ENCODE data around the gene SF3B3. TPM values are rescaled to one million over a fixed set of nuclear protein-coding genes. Genes with fewer than 3 reads are reported as not detected.

SF3B3 gene
- total RNA-seq, 4 donors from 2014 or later = 51.1 to 90.6 (median 66.2) TPM

GRCh38 chr16:70600730-70601129 is 77.1 kb downstream of the SF3B3 start:
- H3K4me3 ChIP-seq = no peak overlapping the region
- TF ChIP-seq POLR2A (IDR thresholded peaks at IDR 0.05; ENCODE audit: low read depth) = no peak
- no peak for TF ChIP-seq POLR2AphosphoS5 (IDR thresholded peaks at IDR 0.05)
- TF ChIP-seq EP300 (IDR thresholded peaks at IDR 0.05) = no peak
- TF ChIP-seq, protein P1, sequence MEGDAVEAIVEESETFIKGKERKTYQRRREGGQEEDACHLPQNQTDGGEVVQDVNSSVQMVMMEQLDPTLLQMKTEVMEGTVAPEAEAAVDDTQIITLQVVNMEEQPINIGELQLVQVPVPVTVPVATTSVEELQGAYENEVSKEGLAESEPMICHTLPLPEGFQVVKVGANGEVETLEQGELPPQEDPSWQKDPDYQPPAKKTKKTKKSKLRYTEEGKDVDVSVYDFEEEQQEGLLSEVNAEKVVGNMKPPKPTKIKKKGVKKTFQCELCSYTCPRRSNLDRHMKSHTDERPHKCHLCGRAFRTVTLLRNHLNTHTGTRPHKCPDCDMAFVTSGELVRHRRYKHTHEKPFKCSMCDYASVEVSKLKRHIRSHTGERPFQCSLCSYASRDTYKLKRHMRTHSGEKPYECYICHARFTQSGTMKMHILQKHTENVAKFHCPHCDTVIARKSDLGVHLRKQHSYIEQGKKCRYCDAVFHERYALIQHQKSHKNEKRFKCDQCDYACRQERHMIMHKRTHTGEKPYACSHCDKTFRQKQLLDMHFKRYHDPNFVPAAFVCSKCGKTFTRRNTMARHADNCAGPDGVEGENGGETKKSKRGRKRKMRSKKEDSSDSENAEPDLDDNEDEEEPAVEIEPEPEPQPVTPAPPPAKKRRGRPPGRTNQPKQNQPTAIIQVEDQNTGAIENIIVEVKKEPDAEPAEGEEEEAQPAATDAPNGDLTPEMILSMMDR (IDR thresholded peaks at IDR 0.05) = no peak
- no peaks in the 10 kb centered on the region for H3K9me3 ChIP-seq
- 88% methylated on average over 3 of the region's 3 CpGs for WGBS
- intact Hi-C loops (cut with DNase I) = no loop called here
- H3K36me3 ChIP-seq = no peaks in the 10 kb centered on the region
- no peak overlapping the region for H3K27ac ChIP-seq (replicated peaks in 1 of 4)
- H3K27me3 ChIP-seq = no peaks in the 10 kb centered on the region
- no peak for DNase-seq (ENCODE audit: extremely low spot score)
- no peaks in the 10 kb centered on the region for H3K4me1 ChIP-seq

- WGBS = 90% methylated on average over 8 of the region's 8 CpGs
- no peaks in the 10 kb centered on the region for H3K27me3 ChIP-seq
- H3K4me3 ChIP-seq = no peak overlapping the region
- no peak overlapping the region for H3K27ac ChIP-seq (replicated peaks in 1 of 4)
- no peak for TF ChIP-seq POLR2A (IDR thresholded peaks at IDR 0.05; ENCODE audit: low read depth)
- TF ChIP-seq, protein P1 (IDR thresholded peaks at IDR 0.05) = no peak
- no peak for TF ChIP-seq POLR2AphosphoS5 (IDR thresholded peaks at IDR 0.05)
- TF ChIP-seq EP300 (IDR thresholded peaks at IDR 0.05) = no peak
- no peaks in the 10 kb centered on the region for H3K4me1 ChIP-seq
- intact Hi-C loops (cut with DNase I) = no loop called here
- H3K36me3 ChIP-seq = no peaks in the 10 kb centered on the region
- no peak for DNase-seq (ENCODE audit: extremely low spot score)
- H3K9me3 ChIP-seq = no peaks in the 10 kb centered on the region
These were observed 78.3 kb downstream of the SF3B3 start for GRCh38 chr16:70601576-70602575.

- H3K4me1 ChIP-seq = no peaks in the 10 kb centered on the region
- no peak for DNase-seq (ENCODE audit: extremely low spot score)
- intact Hi-C loops (cut with DNase I) = no loop called here
- H3K27me3 ChIP-seq = no peaks in the 10 kb centered on the region
- no peak overlapping the region for H3K4me3 ChIP-seq
- no peaks in the 10 kb centered on the region for H3K36me3 ChIP-seq
- TF ChIP-seq, protein P1 (IDR thresholded peaks at IDR 0.05) = no peak
- TF ChIP-seq EP300 (IDR thresholded peaks at IDR 0.05) (no peak), POLR2AphosphoS5 (IDR thresholded peaks at IDR 0.05) (no peak), POLR2A (IDR thresholded peaks at IDR 0.05; ENCODE audit: low read depth) (no peak)
- H3K9me3 ChIP-seq = no peaks in the 10 kb centered on the region
- H3K27ac ChIP-seq (replicated peaks in 1 of 4) = no peak overlapping the region
- WGBS = 87% methylated on average over 8 of the region's 8 CpGs
These were observed 79.2 kb downstream of the SF3B3 start for GRCh38 chr16:70602831-70603230.

- TF ChIP-seq, protein P1 (IDR thresholded peaks at IDR 0.05) = no peak
- TF ChIP-seq POLR2A (IDR thresholded peaks at IDR 0.05; ENCODE audit: low read depth) (no peak), EP300 (IDR thresholded peaks at IDR 0.05) (no peak), POLR2AphosphoS5 (IDR thresholded peaks at IDR 0.05) (no peak)
- DNase-seq (ENCODE audit: extremely low spot score) = no peak
- intact Hi-C loops (cut with DNase I) = no loop called here
- Histone ChIP-seq H3K36me3 (no peaks in the 10 kb centered on the region), H3K9me3 (no peaks in the 10 kb centered on the region), H3K4me3 (no peak overlapping the region), H3K4me1 (peaks cover 0 to 2% (median under 1%) of the 10 kb centered on the region in 4 donors), H3K27me3 (no peaks in the 10 kb centered on the region), H3K27ac (replicated peaks in 1 of 4) (no peak overlapping the region)
- WGBS = 85% methylated on average over 8 of the region's 8 CpGs
These were observed 81.0 kb downstream of the SF3B3 start for GRCh38 chr16:70604407-70605282.
